Left lung (tissue), 10 donors: ENCODE results near the gene FKTN. TPM values are rescaled to one million over a fixed set of nuclear protein-coding genes. Genes with fewer than 3 reads are reported as not detected.
A peak's percentile ranks its signal among the peaks of the same experiment; 100 is the strongest.

ENCODE experiments used
- ATAC-seq: fragments of 200-7000 bp; cut with Tn5 transposase; one replicate; pipeline ENCODE4 v1.9.1; 2020; ENCODE audit warnings: moderate library complexity
- DNase-seq, 4 donors: peaks; one replicate each; pipeline ENCODE4 v3.0.0-alpha.2; 2013 to 2020
- H3K27ac ChIP-seq, 2 donors: fragments of 200-600 bp; sonication (generic) in 1 of 2; one replicate each; pipeline versions ENCODE4 v1.5.0 to v1.8.0; 2020 to 2021
- H3K27me3 ChIP-seq, 2 donors: fragments of 200-600 bp; sonication (generic) in 1 of 2; one replicate each; pipeline versions ENCODE4 v1.5.0 to v1.8.0; 2020 to 2021
- H3K36me3 ChIP-seq, 2 donors: fragments of 200-600 bp; sonication (generic) in 1 of 2; one replicate each; pipeline versions ENCODE4 v1.5.0 to v1.8.0; 2020 to 2021
- H3K4me1 ChIP-seq, 2 donors: fragments of 200-600 bp; one replicate each; pipeline ENCODE4 v1.8.0; 2021
- H3K4me3 ChIP-seq, 2 donors: fragments of 200-600 bp; sonication (generic) in 1 of 2; one replicate each; pipeline versions ENCODE4 v1.5.0 to v1.8.0; 2020 to 2021; ENCODE audit warnings: mild to moderate bottlenecking in 1 of 2
- H3K9me3 ChIP-seq, 2 donors: fragments of 200-600 bp; sonication (generic) in 1 of 2; one replicate each; pipeline versions ENCODE4 v1.5.0 to v1.8.0; 2020 to 2021
- intact Hi-C, 2 donors: fragments of 100-400 bp; cut with DNase I; formaldehyde crosslinking; loops; one replicate each; pipeline versions ENCODE4 v1.11.2 to v1.14.2; 2022
- polyA plus RNA-seq, 6 donors: library from polyadenylated mRNA; unstranded; fragments of 120-200 nt; gene quantifications; one replicate each; pipeline ENCODE4 v1.2.1, GENCODE V29; 2013; ENCODE audit not compliant: insufficient read length in 6 of 6
- total RNA-seq, 2 donors: library from RNA; stranded (reverse); fragmentation: NEBNext Ultra II Directional; extraction: Animal tissue kit (Norgen Biotek cat#: 25700); gene quantifications; one replicate each; pipeline ENCODE4 v1.2.1, GENCODE V29; 2021
- TF ChIP-seq, protein P1 (sequence below), 2 donors: fragments of 200-600 bp; sonication (generic) in 1 of 2; IDR thresholded peaks; one replicate each; pipeline versions ENCODE4 v1.5.0 to v1.8.0; 2021; ENCODE audit warnings: antibody characterized with exemption in 2 of 2
- donor health status: DM: no; HTN: yes; CAD: no.
- donor health status: DM: no; HTN: no; CAD: no.

The FKTN gene
- total and polyA plus RNA-seq, 8 donors: 14.9 to 32.6 (median 27.4) TPM

DNA sequence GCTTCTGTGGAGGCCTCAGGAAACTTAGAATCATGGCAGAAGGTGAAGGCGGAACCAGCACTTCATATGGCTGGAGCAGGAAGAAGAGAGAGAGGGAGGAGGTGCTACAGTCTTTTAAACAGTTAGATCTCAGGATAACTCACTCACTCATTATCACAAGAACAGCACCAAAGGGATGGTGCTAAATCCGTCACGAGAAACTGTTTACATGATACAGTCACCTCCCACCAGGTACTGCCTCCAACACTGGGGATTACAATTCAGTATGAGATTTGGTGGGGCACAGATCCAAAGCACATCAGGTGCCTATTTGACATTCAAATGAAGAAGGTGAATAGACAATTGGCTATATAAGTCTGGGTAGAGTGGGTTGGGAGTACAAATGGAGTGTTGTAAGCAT lies 35.2 kb downstream of the FKTN start:
- TF ChIP-seq, protein P1, sequence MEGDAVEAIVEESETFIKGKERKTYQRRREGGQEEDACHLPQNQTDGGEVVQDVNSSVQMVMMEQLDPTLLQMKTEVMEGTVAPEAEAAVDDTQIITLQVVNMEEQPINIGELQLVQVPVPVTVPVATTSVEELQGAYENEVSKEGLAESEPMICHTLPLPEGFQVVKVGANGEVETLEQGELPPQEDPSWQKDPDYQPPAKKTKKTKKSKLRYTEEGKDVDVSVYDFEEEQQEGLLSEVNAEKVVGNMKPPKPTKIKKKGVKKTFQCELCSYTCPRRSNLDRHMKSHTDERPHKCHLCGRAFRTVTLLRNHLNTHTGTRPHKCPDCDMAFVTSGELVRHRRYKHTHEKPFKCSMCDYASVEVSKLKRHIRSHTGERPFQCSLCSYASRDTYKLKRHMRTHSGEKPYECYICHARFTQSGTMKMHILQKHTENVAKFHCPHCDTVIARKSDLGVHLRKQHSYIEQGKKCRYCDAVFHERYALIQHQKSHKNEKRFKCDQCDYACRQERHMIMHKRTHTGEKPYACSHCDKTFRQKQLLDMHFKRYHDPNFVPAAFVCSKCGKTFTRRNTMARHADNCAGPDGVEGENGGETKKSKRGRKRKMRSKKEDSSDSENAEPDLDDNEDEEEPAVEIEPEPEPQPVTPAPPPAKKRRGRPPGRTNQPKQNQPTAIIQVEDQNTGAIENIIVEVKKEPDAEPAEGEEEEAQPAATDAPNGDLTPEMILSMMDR (IDR thresholded peaks at IDR 0.05): no peak
- no peaks in the 10 kb centered on the region for H3K27me3 ChIP-seq
- H3K4me3 ChIP-seq: no peak overlapping the region
- intact Hi-C loops: no loop called here
- DNase-seq (no peak), ATAC-seq (no peak)
- H3K9me3 ChIP-seq: peaks cover 0 to 14% of the 10 kb centered on the region in 2 donors
- peaks cover 0 to 34% of the 10 kb centered on the region in 2 donors for H3K36me3 ChIP-seq
- no peaks in the 10 kb centered on the region for H3K4me1 ChIP-seq
- no peak overlapping the region for H3K27ac ChIP-seq

DNA sequence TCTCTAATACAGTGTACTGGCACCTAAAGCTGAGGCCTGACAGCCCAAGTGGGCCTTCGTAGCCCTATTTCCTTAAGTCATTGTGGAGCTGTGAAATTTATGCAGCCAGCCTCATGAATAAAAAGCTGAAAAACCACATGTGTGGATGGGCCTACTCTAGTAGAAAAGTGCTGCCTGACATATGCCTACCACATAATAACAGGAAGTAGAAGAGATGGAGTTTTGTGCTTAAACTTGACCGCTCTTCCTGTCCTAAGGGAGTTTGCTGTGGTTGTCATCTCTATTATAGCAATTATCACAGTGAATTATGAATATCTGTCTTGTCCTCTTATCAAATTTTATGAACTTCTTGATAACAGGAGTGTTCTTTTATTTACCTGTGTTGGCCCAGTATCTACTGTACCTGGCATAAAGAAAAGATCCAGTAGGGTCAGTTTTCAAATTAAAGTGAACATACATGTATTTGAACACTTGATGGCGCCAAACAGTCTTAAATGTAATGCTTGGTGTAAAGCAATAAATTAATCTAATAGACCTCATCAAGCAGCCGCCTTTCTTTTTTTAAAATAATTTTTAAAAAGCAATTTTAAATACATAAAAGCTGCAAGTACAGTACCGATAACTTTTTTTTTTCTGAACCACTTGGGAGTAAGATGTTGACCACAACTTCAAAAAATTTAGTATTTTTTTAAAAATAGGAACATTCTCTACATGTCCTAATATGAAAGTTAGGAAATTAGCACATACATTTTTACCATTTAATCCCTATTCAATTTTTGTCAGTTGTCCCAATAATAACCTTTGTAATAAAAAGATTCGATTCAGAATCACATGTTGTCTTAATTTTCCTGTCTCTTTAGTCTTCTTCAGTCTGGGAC lies 51.0 kb downstream of the FKTN start:
- TF ChIP-seq, protein P1 (IDR thresholded peaks at IDR 0.05): peak; percentile 30 to 39
- DNase-seq: peak in 2 of 4 donors; percentile 10 to 37
- H3K4me1 ChIP-seq: no peaks in the 10 kb centered on the region
- intact Hi-C loops: no loop called here
- no peaks in the 10 kb centered on the region for H3K27me3 ChIP-seq
- peak; percentile 76 for ATAC-seq
- H3K27ac ChIP-seq: no peak overlapping the region
- no peaks in the 10 kb centered on the region for H3K9me3 ChIP-seq
- peaks cover 0 to 14% of the 10 kb centered on the region in 2 donors for H3K36me3 ChIP-seq
- no peak overlapping the region for H3K4me3 ChIP-seq

- Histone ChIP-seq H3K4me1 (no peaks in the 10 kb centered on the region), H3K4me3 (no peak overlapping the region), H3K27ac (no peak overlapping the region), H3K9me3 (peaks cover 0 to 3% of the 10 kb centered on the region in 2 donors), H3K36me3 (peaks cover 0 to 4% of the 10 kb centered on the region in 2 donors), H3K27me3 (no peaks in the 10 kb centered on the region)
- intact Hi-C loops: no loop called here
- ATAC-seq: no peak
- no peak for DNase-seq
- TF ChIP-seq, protein P1 (IDR thresholded peaks at IDR 0.05): no peak
Measured at GRCh38 chr9:105621001-105621400, 63.1 kb downstream of the FKTN start.

DNA sequence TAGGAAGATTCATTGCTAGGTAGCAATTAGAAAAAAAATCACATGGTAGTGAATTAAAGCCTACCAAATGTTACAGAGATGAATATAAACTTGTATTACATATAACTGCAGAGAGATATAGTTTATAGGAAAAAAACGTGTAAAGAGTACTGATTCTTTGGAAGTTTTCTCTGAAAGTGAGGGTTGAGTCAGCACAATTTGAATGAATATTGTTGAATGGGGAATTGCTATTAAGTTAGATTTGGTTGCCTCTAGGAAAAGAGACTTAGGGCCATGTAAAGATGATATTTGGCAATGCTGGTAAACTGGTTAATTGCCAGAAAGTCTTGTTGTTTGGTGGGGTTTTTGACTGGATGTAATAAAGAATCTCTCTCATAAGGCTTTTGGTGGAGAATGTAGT lies 67.2 kb downstream of the FKTN start:
- Histone ChIP-seq H3K36me3 (peaks cover 0 to 15% of the 10 kb centered on the region in 2 donors), H3K4me3 (no peak overlapping the region), H3K27ac (no peak overlapping the region), H3K4me1 (no peaks in the 10 kb centered on the region), H3K27me3 (no peaks in the 10 kb centered on the region), H3K9me3 (peaks cover 0 to 3% of the 10 kb centered on the region in 2 donors)
- intact Hi-C loops: no loop called here
- TF ChIP-seq, protein P1 (IDR thresholded peaks at IDR 0.05): no peak
- ATAC-seq (no peak), DNase-seq (no peak)

DNA sequence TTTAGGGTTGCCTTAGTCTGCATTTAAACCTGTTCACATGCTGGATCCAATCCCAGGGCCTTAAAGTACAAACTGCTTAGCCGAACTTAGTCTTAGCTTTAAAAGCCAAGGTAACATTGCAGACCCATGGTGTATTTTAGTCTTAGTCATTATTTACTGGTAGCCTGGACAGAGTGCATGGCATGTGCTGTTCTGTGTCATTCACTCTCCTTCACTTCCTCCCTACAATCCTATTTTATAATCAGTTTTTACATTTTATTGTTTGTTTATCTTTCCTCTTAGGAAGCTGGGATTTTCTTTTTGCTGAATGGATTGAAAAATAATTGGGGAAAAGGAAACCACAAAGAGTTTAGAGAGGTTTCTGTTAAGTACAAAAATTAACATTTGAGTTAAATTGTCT lies 74.9 kb downstream of the FKTN start:
- H3K36me3 ChIP-seq: peaks cover 0 to 28% of the 10 kb centered on the region in 2 donors
- ATAC-seq (no peak), DNase-seq (no peak)
- intact Hi-C loops: no loop called here
- H3K27me3 ChIP-seq: no peaks in the 10 kb centered on the region
- no peaks in the 10 kb centered on the region for H3K9me3 ChIP-seq
- TF ChIP-seq, protein P1 (IDR thresholded peaks at IDR 0.05): no peak
- no peak overlapping the region for H3K4me3 ChIP-seq
- H3K27ac ChIP-seq: no peak overlapping the region
- H3K4me1 ChIP-seq: no peaks in the 10 kb centered on the region
